ENCODE measurements around the gene MRPL45.

MRPL45 gene

DNA sequence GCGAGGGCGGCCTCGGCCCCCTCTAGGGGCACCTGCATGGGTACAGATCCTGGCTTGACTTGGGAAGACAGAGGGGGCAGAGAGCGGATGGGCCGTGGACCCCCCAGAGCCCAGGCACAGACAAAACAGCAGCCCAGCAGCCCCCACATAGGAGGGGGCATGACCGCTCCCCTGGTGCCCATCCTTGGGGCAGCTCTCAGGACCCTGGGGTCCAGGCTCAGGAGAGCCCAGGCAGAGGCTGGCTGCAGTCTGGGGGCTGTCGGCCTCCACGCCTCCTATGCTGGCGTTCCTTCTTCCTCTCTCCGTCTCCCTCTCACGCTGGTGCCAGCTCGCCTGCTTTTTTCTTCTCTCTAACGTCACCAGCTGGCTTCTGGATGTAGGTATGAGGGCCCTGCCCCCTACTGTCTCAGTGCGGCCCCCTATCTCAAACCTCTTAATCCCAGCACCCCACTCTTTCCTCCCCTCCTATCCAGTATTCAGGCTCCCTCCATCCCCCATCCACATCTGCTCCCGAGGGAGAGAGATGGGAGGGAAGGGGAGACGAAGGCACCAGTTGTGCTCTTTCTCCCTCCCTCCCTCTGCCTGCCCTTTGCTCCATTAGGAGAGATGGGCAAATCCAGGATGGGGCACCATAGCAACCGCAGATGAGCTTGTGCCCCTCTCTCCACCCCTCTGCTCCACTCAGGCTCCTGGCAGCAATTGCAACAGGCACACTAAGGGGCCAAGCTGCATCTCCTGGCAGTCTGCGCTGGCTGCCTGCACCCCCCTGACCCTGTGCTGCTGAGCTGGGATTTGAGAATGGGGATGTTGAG, 46.8 kb downstream of the MRPL45 start, which contains the start of gene GPR179:
Gene GPR179 (minus strand): TSS at position 349 of the 812 bp plus-strand sequence. CDS start 167 bp downstream, at position 182.
- FAIRE-seq, result no peak
- no peak for DNase-seq (ENCODE audit: insufficient read length, low spot score)

DNA sequence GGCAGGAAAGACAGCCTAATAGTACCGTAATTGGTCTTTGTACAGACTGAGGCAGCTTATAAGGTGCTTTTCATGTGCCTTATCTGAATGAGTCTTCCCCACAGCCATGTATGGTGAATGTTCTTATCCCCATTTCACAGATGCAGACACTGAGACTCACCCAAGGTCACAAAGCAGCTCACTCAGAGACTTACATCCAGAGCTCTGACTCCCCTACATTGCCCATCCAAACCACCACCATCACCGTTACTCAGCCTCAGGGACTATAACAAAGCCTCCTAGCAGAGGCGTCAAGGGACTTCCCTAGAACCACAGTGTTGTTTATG, 47.4 kb downstream of the MRPL45 start:
- FAIRE-seq (no peak), DNase-seq (ENCODE audit: insufficient read length, low spot score) (no peak)

DNA sequence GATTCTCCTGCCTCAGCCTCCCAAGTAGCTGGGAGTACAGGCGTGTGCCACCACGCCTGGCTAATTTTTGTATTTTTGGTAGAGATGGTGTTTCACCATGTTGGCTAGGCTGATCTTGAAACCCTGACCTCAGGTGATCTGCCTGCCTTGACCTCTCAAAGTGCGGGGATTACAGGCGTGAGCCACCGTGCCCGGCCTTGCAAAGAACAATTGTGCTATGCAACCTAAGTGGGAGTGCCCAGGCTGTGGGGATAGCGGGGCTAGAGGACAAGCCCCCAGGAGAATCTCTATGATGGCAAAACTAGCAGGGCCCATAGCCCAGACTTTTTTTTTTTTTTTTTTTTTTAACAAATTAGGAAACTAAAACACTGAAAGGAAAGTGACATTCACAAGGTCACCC, 48.8 kb downstream of the MRPL45 start:
- FAIRE-seq (no peak), DNase-seq (ENCODE audit: insufficient read length, low spot score) (no peak)

DNA sequence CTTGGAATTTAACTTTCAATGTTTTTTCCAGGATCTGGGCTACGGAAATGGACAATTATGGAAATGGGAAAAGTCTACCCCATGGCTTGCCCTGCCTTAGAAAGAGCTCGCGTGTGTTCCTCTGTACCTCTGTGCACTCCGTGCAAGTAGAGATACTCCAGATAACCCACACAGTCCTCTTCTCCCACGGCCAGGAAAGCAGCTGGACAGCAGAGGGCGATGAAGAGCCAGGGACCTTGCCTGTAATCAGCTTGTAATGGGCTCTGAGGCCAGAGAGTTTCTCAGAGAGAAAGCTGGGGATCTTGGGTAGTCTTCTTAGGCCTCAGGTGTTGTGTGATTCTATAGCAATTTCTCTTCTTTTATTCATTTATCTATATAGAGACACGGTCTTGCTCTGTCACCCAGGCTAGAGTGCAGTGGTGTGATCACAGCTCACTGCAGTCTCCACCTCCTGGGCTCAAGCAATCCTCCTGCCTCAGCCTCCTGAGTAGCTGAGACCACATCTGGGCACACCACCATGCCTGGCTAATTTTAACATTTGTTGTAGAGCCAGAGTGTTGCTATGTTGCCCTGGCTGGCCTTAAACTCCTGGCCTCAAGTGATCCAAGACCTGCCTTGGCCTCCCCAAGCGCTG, 52.2 kb downstream of the MRPL45 start:
- FAIRE-seq (no peak), DNase-seq (ENCODE audit: insufficient read length, low spot score) (peak; percentile 92)

DNA sequence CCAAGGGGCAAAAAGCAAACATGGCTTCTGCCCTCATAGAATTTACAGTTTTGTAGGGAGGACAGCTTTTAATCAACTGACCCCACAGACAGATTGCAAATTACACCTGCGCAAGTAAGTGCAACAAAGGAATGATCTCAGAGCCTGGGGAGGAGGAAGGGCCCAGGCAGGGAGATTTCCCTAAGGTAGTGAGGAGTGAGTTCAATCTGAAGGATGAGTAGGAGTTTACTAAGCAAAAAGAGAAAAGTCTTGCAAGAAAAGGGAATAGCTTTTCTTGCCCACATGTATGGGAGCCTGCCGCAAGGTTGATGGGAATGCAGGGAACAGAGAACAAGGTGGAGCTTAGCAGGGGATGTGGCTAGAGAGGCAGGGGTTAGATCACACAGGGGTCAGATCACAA, 53.1 kb downstream of the MRPL45 start:
- FAIRE-seq, result no peak

DNA sequence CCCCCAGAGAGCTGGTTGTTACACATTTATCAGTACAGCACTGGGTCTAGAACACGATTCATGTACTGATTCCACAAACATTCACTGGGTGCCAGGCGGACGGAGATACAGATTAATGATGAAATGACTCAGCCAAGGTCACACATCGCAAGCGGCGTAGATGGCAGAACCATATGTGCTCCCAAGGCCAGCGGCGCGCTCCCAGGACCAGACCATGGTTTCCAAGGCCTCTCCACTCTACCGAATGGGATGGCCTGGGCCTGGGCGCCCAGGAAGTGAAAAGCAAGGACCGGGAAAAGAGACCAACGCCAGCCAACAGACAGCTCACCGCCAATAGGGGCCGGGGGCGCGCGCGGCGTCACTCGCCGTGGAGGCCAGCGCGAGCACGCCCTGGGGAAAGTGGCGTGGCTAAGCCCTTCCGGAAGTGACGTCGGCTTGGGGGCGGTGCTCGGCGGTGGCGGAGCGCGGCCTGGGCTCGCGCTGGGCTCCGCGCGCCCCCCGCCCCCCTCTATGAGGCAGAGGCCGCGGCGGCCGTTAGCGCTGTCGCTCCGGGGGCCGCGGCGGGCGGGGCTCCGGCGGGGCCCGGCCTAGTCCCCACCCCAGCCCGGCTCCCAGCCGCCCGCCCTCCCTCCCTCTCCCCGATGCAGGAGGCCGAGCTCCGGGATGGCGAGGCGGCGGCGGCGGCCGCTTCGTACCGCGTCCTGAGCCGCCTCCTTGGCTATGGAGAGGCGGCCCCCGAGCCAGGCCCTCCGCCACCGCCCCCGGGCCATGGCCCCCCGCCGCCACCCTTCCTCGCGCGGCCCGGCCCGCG, 54.6 kb downstream of the MRPL45 start, which contains the start of gene SOCS7:
Gene SOCS7 (plus strand): TSS at position 433 of the 811 bp plus-strand sequence. CDS start 209 bp downstream, at position 642.
- no peak for FAIRE-seq
- DNase-seq (ENCODE audit: insufficient read length, low spot score), result peak; percentile 95

More for the DNA sequence above, 53.1 kb downstream of the MRPL45 start:
- no peak for DNase-seq (ENCODE audit: insufficient read length, low spot score)

DNA sequence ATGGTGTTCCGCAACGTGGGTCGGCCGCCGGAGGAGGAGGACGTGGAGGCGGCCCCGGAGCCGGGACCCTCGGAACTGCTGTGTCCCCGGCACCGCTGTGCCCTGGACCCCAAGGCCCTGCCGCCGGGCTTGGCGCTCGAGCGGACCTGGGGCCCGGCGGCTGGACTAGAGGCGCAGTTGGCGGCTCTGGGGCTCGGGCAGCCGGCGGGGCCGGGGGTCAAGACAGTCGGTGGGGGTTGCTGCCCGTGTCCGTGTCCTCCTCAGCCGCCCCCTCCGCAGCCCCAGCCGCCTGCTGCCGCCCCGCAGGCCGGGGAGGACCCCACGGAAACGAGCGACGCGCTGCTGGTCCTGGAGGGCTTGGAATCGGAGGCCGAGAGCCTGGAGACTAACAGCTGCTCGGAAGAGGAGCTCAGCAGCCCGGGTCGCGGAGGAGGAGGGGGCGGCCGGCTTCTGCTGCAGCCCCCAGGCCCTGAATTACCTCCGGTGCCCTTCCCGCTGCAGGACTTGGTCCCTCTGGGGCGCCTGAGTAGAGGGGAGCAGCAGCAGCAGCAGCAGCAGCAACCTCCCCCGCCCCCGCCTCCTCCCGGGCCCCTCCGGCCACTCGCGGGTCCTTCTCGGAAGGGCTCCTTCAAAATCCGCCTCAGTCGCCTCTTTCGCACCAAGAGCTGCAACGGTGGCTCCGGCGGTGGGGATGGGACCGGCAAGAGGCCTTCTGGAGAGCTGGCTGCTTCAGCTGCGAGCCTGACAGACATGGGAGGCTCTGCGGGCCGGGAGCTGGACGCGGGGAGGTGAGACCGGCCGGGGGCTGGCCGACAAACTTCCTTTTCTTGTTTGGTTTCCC, 55.5 kb downstream of the MRPL45 start:
- FAIRE-seq (no peak), DNase-seq (ENCODE audit: insufficient read length, low spot score) (no peak)

DNA sequence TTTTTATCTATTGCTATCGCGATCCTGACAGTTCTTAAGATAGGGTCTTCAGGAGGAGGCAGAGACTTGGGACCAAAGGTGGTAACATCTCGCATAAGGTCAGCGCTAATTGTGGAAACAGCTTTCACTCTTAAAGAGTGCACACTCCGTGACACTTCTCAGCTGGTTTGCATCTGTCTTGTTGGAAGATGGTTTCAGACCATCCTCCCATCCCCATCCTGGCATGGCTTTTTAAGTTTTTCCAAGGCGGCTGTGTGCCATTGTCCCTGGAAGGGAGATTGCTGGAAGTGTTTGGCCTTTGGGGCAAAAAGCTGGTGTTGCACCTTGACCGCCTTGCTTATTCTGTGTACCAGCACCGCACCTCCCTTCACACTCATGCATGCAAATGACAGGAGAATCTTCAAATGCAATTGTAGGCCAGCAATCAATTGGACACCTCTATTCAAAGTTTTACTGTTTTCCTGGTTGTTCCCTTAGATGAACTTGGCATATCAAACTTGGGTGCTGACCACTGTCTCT, 56.2 kb downstream of the MRPL45 start:
- FAIRE-seq, result no peak
- DNase-seq (ENCODE audit: insufficient read length, low spot score), result no peak

DNA sequence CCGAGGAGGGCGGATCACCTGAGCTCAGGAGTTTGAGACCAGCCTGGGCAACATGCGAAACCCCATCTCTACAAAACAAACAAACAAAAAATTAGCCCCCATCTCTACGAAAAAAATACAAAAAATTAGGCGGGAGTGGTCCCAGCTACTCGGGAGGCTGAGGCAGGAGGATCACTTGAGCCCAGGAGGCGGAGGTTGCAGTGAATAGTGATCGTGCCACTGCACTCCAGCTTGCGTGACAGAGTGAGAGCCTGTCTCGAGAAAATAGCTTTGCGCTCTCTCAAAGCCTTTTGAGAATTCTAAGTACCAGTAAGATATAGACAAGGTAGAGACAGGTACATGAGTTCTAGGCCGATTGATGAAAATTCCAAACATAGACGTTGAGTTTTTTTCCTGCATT, 56.7 kb downstream of the MRPL45 start:
- no peak for FAIRE-seq
- no peak for DNase-seq (ENCODE audit: insufficient read length, low spot score)

DNA sequence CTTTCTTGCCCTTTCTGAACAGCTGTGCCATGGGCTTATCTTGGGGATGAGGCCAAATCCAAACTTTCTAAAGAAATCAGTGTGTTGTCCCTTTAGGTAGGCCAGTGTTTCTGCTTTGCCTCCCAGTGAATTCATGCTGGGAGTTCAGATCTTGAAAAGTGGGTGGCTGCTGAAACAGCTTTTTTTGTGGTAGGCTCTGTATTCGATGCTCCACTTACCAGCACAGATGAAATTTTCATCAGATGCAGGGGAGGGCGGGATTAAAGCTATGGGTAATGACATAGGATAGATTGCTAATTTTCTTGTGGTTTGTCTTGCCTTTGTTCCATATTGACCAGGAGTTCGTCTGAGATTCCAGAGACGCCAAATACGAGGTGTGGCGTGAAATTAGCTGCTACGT, 57.5 kb downstream of the MRPL45 start:
- FAIRE-seq, result no peak

DNA sequence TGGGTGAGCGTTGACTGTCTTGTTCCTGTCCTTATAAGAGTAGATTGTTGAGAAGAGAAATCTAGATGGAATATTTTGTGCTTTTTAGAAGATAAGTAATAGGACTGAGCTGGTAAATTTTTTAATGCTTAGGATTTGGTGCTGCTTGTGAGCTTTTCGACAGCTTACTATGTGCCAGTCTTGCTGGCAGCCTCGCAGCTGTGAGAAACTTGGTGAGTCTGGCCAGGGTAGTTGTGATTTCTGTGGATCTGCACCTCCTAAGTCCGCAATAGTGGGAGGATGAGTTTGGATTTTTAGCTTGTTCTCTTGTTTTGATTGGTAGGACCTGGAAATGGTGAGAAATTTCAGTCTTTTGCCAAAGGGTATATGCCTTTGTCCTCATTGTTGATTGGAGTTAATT, 58.3 kb downstream of the MRPL45 start:
- FAIRE-seq, result no peak
- DNase-seq (ENCODE audit: insufficient read length, low spot score), result no peak

More for the DNA sequence above, 57.5 kb downstream of the MRPL45 start:
- DNase-seq (ENCODE audit: insufficient read length, low spot score), result no peak

DNA sequence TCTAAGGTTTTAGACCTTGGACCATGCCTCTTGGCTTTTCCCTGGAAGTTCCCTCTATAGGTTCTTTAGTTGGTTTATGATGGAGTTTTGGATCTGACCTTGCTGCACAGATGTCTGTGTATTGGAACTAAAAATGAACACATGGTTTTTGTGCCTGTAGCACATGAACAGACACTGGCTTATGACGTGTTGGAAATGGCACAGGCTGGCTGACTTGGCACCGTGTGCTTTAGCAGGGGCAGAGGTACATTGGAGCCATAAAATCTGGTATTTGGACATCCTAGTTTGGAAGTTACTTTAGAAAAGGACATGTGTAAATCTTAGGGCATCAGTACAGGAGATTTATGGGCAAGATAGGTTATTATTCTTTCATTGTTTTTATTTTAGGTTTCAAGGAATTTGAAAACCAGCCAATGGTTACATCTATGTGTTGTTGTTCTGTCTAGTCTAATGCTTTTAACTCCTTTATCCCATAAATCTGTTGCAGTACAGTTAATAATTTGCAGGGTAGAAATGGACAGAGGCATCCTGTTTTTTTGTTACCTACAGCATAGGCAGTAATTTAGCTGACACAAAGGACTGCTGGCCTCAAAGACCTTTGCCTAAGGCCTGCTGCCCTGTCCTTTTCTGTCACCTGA, 60.6 kb downstream of the MRPL45 start:
- DNase-seq (ENCODE audit: insufficient read length, low spot score), result no peak

DNA sequence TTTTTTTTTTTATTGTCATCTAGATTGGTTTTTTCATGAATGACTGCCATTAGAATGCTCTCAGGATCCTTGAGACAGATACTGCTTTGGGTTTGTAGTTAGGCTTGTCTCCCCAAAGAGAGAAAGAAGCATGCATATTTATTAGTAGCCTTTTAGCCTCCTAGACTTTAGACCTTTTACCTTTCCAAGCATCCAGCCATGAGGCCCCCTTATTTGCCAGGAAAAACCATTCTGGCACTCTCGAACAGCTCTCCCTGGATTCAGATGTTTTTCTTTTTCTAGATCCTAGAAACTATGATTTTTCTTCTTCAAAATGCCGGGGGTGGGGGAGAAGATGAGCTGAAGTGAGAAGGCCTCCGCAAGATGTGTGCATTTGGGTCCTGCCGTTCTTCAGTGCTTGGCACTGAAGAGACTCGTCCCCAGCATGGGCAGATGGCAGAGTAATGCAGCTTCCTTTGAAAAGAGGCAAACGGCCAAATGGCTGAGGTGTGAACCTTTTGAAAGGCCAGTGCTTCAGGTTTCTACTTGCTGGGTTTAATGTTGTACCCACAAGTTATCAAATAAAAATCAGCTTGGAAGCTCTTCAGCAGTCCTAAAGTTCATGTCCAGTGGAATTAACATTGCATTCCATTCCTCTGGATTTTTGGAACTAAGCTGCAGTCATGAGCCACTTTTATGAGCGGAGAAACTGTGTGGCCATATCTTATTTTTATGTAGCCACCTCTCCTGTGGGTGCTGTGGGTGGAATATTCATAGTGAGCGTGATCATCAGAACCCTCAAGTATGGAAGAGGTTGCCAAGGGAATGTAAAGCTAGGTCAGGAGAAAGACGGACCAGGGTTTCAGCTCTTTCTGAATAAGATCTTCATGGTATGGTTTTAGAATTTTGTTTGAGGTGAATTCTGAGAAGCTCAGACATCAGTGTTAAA, 61.9 kb downstream of the MRPL45 start:
- FAIRE-seq (no peak), DNase-seq (ENCODE audit: insufficient read length, low spot score) (no peak)

More for the DNA sequence above, 60.6 kb downstream of the MRPL45 start:
- FAIRE-seq, result no peak

DNA sequence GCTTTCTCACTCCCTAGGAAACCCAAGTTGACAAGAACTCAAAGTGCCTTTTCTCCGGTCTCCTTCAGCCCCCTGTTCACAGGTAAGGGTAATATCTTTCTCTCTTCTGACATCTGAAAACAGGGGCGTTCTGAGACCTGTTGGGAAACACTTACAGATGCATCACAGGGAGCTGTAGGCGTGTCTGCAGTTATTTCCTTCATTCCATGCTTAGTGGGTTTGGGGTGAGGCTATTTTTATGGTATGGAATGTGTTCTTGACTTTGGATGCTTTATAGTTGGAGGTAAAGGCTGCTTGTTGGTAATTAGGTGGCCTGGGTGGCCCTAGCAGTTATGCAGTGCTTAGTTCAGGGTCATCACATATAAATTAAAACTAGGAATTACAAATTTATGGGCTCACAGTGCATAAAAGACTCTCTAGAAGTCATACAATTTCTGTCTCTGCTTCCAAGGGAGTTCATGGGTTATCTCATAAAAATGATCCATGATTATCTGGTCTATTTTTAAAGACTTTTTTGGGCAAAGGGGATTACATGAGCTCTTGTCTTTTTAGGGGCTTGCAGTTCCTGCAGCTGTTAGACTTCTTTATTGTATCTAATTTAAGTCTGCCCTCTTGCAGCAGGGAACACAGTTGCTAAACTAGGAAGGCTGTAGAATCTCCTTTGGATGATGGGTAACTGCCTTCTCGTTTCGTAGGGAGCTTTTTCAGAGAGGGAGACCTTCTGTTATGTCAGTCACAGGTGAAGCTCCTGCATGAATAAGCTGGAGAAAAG, 64.9 kb downstream of the MRPL45 start:
- DNase-seq (ENCODE audit: insufficient read length, low spot score) (no peak), FAIRE-seq (no peak)

DNA sequence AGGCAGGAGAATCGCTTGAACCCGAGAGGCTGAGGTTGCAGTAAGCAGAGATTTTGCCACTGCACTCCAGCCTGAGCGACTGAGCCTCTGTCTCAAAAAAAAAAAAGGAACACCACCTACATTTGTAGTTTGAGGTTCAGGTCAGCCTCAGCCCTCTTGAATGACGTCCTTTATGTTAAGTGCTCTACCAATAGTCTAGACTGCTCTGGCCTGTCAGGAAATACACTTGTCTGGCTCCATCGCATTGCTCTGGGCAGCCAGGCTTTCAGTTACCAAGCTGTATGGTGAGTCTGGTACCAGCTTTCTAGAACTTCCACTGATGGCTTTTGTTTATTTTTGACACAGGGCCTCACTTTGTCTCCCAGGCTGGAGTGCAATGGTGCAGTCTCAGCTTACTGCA, 66.0 kb downstream of the MRPL45 start:
- FAIRE-seq (no peak), DNase-seq (ENCODE audit: insufficient read length, low spot score) (no peak)

DNA sequence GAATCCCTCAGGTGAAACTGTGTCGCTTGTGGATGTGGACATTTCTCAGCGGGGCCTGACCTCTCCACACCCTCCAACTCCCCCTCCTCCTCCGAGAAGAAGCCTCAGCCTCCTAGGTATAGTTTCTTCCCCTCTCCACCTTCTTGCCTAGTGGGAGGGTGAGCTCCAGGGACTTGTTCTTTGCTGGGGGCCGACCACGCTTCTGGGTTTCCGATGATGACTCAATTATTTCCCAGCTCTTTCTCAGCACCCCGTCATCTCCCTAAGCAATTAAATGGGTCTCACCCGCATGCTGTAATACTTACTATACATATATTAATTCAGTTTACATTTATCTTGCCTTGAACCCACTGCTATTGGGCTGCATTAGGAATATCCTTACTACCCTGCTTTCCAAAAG, 67.8 kb downstream of the MRPL45 start:
- no peak for DNase-seq (ENCODE audit: insufficient read length, low spot score)
- no peak for FAIRE-seq

DNA sequence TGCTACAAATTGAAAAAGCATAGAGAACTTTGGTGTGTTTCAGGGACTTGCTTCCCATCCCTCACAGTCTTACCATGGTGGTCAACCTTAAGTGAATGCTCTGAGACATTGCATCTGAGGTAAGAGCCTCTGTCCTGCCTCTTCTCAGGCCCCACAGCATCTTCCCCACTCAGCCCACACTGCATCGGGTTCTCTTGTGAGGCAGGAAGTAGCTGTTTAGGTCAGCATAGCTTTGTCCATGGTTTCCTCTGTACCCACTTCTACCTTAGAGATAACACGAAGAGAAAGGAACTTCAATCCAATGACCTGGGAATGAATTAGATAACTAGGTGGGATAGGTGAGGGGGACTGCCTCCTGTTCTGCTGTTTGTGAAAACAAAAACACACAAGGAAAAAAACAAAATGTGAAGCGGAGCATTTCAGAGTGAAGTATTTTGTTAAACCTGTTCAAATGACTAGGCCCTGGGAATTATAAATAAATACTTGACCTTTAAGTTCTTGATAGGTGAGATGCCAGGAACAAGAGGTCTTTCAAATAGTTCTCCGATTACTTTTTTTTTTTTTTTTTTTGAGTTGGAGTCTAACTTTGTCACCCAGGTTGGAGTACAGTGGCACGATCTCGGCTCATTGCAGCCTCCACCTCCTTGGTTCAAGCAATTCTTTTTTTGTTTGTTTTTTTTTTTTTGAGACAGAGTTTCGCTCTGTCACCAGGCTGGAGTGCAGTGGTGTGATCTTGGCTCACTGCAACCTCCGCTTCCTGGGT, 72.3 kb downstream of the MRPL45 start:
- FAIRE-seq, result no peak
- no peak for DNase-seq (ENCODE audit: insufficient read length, low spot score)

Data from HTR-8/SVneo (cell line).